Renal pelvis (tissue), 4 donors: Measurements from ENCODE around the gene SMARCAD1. TPM values are rescaled to one million over a fixed set of nuclear protein-coding genes. Genes with fewer than 3 reads are reported as not detected.
A peak's percentile ranks its signal among the peaks of the same experiment; 100 is the strongest.
"Not testable (repeated sequence)": the region's sequence is repeated elsewhere in the genome, so short reads cannot be mapped to it uniquely, and the experiment has no call there.

Experiments
- DNase-seq: peaks from one replicate; pipeline ENCODE4 v3.0.0-alpha.2; 2013
- polyA plus RNA-seq, 3 donors: library from polyadenylated mRNA; unstranded; fragments of 120-200 nt; gene quantifications; one replicate each; pipeline ENCODE4 v1.2.1, GENCODE V29; 2013; ENCODE audit not compliant: insufficient read length in 3 of 3

Gene SMARCAD1
- polyA plus RNA-seq, 3 donors: 52.8 to 62.3 (median 57.6) TPM

DNA sequence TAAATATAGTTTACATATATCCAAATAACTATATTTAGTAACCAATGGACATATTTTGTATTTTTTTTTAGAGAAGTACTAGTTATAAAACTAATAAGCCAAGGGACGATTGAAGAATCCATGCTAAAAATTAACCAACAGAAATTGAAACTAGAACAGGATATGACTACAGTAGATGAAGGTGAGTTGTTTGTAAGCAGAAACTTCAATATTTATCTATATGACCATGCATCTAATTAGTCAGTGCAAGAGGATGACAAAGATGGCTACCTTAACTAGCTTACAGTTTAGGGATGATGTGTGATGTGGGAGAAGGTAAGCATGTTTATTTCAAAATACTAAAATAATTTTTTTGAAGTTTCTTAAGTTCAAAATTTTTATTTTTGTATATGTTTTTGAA lies 77.2 kb downstream of the SMARCAD1 start:
- no peak for DNase-seq

- no peak for DNase-seq
Observed at GRCh38 chr4:94285666-94286065, 78.0 kb downstream of the SMARCAD1 start.

DNA sequence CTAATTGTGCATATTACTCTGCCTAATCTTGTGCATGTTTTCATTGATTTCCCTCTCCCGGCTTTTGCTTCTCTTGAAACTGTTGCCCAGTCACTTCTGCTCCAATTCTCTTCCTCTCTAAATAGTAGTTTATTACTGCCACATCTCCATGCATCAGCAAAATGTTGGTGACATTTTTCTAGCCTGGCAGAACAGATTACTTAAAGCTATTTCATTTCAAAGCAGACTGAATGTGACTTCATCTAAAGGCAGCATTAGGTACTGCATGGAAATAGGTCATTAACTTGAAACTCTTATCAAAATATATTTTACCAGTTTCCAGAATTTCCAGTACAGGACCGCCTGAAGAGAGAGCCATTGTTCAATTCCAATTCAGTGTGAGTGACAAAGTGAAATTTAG lies 82.6 kb downstream of the SMARCAD1 start:
- DNase-seq: no peak

- DNase-seq: not testable (repeated sequence)
Observed at GRCh38 chr4:94293981-94294380, 86.3 kb downstream of the SMARCAD1 start.

DNA sequence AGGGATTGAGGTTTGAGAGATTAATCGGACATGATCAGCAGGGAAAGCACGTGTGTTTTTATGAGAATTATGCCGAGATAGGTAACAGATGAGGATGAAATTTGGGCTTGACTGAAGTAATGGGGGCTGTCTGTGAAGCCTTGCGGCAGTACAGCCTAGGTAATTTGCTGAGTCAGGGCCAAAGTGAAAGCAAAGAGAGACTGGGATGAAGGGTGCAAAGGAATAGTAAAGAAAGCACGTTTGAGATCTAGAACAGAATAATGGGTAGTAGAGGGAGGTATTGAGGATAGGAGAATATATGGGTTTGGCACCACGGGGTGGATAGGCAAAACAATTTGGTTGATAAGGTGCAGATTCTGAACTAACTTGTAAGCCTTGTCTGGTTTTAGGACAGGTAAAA lies 87.8 kb downstream of the SMARCAD1 start:
- not testable (repeated sequence) for DNase-seq

- DNase-seq: no peak
Observed at GRCh38 chr4:94298725-94299252, 91.1 kb downstream of the SMARCAD1 start.

DNA sequence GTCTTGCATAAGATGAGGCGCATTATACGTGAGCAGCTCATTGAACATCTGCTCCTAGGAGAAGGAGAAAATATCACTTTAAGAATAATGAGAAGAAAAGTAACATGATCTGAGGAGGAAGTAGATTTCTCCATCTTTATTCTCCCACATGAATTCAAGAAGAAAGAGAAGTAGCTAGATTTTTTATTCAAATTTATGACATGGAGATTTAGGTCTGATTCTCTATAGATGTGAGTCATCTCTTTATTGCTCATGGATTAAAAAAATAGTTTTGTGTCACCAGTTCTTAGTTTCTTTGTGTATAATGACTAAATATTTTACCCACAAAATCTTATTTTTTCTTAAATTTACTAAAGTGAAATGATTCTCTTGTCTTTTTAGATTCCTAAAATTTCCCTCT lies 94.5 kb downstream of the SMARCAD1 start:
- no peak for DNase-seq

DNA sequence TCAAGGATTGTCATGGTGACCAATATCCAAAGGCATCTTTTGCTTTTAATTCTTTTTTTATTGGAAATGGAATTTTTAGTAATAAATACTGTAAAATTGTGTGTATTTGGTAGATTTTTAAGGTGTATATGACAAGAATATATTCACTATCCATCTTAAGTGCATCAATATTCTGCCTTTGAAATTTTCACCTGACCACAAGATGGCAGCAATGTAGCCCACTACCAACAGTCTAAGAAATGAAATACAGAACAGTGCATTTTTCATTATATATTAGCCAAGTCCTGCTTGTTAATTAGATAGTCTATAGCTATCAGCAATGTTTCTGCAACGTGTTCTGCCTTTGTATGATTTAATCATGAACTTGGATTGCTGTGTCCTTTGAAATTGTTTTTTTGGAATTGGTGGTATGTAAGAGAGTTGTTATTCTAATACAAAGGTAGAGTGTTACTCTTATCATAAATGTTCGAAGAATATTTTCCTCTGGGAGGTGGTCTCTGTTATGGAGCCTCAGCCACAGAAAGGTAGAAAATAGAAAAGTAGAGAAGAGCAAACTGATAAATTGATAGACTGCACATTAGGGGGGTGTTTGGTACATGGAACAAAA lies 96.8 kb downstream of the SMARCAD1 start:
- DNase-seq: peak; percentile 14

DNA sequence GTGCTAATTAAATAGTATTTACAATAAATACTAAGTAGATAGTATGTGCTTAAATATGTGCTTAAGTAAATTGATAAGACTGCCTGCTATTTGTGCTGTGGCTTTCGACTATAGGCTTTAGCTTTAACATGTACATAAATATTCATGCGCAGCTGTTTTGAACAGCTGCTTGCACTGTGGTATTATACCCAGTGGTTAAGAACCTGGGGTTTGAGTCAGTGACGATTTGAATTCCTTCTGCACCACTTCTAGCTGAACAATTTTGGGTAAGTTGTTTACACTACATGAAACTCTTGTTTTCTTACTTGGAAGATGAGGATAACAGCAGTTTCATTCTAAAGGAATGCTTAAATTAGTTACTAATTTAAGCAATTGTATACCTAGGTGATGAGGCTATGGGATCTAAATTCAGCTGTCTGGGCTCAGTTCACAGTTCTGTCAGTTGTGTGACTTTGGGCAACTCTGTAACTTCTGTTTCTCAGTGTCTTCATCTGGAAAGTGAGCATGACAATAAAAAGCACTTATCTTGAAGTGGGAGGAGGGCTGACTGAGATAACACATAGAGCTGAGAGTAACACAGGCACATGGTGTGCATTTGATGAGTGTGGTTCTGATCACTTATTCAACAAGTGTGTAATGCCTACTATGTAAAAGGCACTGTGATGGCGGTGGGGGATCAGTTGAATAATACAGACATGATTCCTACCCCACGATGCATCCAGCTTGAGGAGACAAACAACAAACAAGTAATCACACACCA lies 98.0 kb downstream of the SMARCAD1 start:
- DNase-seq: no peak

DNA sequence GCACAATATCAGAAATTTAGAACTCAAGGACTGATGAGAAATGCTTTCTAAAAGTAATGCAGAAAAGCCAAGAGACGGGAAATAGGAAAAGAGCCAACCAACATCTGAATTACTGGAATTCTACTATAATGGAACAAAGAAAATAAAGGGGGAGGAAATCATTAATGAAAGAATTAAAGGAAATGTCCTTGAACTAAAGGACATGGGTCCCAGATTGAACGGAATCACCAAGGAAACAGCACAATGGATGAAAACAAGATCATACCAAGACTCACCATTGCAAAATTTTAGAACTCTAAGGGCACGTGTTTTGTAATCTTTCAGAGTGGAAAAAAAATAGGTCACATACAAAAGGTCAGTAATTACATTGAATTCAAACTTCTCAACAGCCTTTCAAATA lies 99.0 kb downstream of the SMARCAD1 start:
- no peak for DNase-seq

DNA sequence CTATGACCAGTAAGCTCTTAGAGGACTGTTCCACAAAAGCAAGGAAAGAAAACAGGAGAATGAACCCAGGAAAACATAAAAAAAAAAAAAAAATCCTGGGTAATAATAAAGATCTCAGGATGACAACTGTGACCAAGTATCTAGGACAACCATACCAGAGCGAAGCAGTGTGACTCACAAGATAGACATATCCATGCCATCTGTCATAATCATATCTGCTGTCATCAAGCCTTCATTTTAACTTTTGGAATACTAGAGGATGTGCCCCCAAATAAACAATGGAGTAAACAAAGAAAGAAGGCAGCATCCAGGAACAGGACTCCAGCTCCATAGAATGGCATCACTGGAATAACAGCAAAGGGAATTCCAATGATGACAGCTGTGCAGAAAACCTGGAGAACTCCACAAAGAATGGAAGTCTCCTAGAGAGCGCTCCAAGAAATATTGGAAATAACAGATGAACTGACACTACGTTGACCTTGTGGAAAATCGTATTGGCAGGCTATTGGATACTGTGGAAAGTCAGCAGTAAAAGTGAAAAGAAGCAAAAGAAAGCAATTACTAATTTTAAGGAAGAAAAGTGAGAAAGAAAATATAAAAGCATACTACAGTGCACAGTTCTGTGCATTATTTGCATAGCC lies 99.7 kb downstream of the SMARCAD1 start:
- DNase-seq: no peak

GRCh38 chr4:94319927-94320326 lies 112.3 kb downstream of the SMARCAD1 start:
- not testable (repeated sequence) for DNase-seq

- DNase-seq: no peak
Observed at GRCh38 chr4:94325835-94326234, 118.2 kb downstream of the SMARCAD1 start.

DNA sequence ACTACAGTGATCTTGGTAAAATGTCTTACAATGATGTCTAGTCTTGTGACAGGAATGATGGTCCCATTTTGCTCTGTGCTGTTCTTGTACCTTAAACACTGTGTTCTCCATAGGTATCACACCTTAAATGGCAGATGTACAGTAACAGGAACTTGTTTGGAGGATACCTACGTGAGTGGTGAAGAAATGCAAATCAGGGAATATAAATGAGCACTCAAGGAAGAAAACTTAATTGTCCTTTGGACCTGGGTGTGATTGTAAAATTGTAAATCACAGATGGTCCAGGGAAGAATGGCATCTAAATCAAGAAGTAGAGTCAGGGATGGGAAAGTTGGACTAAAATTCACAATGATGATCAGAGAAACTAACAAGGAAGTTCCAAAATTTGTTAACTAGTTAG lies 122.3 kb downstream of the SMARCAD1 start:
- DNase-seq: no peak

DNA sequence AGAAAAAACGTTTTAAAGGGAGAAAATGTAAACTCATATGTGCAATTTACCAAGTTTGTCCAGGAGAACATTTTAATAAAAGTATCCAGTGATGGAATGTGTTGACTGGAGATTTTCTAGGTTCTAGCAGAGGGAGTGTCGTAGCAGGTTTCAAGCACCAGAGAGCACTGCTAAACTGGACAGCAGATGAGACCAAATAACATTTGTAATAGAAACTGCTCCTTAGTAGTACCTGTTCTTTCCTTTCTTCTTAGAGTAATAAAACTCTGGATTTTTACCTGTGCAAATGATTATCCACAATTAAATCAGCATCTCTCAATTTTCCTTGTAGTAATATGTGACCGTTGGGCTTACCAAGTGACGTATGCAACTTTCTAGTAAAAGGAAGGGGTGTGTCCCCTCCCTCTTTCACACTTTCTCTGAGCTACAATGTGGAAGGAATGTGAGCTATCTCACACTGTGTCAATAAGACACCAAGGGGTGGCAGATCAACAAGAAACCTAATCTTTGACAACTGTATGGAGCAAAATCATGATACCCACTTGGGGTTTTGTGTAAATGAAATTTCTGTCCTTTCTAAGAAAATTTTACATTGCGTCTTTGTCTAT lies 125.4 kb downstream of the SMARCAD1 start:
- peak; percentile 1 for DNase-seq

- no peak for DNase-seq
Observed at GRCh38 chr4:94333866-94334265, 126.2 kb downstream of the SMARCAD1 start.

GRCh38 chr4:94334476-94334875 lies 126.8 kb downstream of the SMARCAD1 start:
- DNase-seq: no peak

DNA sequence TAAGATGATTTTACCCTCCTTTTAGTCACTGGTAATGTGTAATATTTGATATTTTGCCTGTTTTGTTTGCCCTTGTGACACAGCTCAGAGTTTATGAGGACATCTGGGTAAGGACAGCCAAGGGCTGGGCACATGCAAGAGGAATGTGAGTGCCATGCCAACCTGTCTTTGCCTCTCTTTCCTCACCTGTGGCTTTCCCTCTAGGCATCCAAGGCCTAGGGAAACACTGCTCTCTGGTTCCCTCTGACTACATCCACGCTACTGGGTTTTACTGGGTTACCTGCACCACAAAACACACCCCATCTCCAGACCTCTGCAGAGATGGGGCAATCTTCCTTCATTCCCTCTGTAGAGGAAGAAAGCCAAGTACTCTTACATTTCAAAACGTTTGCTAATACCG lies 127.3 kb downstream of the SMARCAD1 start:
- DNase-seq: no peak

DNA sequence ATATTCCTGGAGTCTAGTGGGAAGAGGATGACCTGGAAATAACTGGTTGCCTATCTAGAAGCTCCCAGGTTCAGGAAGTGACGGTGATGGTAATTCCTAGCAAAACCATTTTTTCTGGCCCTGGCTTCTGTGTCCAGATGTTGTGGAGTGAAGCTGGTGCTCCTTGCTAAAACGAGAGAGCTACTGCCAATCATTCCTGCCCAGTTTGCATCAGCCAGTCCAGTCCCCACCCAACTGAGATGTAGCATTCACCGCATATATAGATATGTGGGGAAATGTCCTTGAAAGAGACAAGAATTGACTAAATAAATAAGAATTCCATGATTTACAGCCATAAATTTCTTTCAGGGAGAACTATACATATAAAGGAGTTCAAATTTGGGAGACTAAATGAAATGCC lies 128.6 kb downstream of the SMARCAD1 start:
- no peak for DNase-seq

DNA sequence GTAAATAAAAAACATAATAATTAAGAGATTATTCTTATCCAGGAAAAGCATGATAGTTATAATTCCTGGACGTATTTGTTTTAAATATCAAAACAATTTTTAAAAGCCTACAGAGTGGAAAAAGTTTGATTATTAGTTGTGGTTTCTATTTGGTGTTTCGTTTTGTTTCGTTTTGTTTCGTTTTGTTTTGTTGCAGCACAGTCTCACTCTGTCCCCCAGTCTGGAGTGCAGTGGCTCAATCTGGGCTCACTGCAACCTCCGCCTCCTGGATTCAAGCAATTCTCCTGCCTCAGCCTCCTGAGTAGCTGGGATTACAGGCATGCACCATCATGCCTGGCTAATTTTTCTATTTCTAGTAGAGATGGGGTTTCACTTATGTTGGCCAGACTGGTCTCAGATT lies 129.1 kb downstream of the SMARCAD1 start:
- DNase-seq: not testable (repeated sequence)

- no peak for DNase-seq
Observed at GRCh38 chr4:94338681-94339351, 131.2 kb downstream of the SMARCAD1 start.

DNA sequence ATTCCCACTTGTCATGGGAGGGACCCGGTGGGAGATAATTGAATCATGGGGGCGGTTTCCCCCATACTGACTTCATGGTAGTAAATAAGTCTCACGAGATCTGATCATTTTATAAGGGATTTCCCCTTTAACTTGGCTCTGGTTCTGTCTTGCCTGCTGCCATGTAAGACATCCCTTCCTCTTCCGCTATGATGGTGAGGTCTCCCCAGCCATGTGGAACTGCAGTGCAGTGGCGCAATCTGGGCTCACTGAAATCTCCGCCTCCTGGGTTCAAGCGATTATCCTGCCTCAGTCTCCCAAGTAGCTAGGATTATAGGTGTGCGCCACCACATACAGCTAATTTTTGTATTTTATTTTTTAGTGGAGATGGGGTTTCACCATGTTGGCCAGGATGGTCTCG lies 132.1 kb downstream of the SMARCAD1 start:
- no peak for DNase-seq
